ENCODE results near the gene METTL4.

Gene METTL4

GRCh38 chr18:2588666-2589344, 17.5 kb upstream of the METTL4 start:
- 97% methylated on average over 4 of the region's 5 CpGs for WGBS
- no peak overlapping the region for H2AFZ ChIP-seq (ENCODE audit: low read depth, low read length)
- no peak overlapping the region for H3K4me2 ChIP-seq (ENCODE audit: low read length, poor library complexity, severe bottlenecking)

GRCh38 chr18:2587788-2588187, 16.5 kb upstream of the METTL4 start:
- H3K4me2 ChIP-seq (ENCODE audit: low read length, poor library complexity, severe bottlenecking): no peak overlapping the region
- no peak overlapping the region for H3K23ac ChIP-seq (ENCODE audit: low read length in 2 of 2)
- no peaks in the 10 kb centered on the region for H3K9me3 ChIP-seq (ENCODE audit: control insufficient read depth, low read length)
- no peak overlapping the region for H2BK15ac ChIP-seq (ENCODE audit: low read depth, poor library complexity, severe bottlenecking)
- H3K79me1 ChIP-seq (replicated peaks; ENCODE audit: low read length, poor library complexity, severe bottlenecking): peaks cover 5% of the 10 kb centered on the region
- H2BK120ac ChIP-seq (ENCODE audit: low read depth, low read length): no peak overlapping the region
- H4K91ac ChIP-seq (ENCODE audit: low read length): no peak overlapping the region
- no peak overlapping the region for H2BK12ac ChIP-seq (ENCODE audit: low read length in 2 of 2)
- peaks cover 1% of the 10 kb centered on the region for H3K4me1 ChIP-seq (ENCODE audit: control insufficient read depth, insufficient read depth, low read depth, low read length)
- H3K4me3 ChIP-seq (ENCODE audit: insufficient read depth in 1 of 2, low read depth in 1 of 2, low read length in 2 of 2): no peak overlapping the region
- no peaks in the 10 kb centered on the region for H3K27me3 ChIP-seq (ENCODE audit: control insufficient read depth in 1 of 2, insufficient read depth in 1 of 2, low read length in 2 of 2)
- H2AK5ac ChIP-seq (ENCODE audit: low read length, severe bottlenecking): no peak overlapping the region
- H3K14ac ChIP-seq (ENCODE audit: low read length in 2 of 2): no peak overlapping the region
- H3K27ac ChIP-seq (ENCODE audit: low read length, poor library complexity, severe bottlenecking): no peak overlapping the region
- no peak overlapping the region for H3K4ac ChIP-seq (ENCODE audit: low read depth in 1 of 2, low read length in 2 of 2)
- no peak overlapping the region for H4K8ac ChIP-seq (ENCODE audit: low read length)
- no peak for DNase-seq
- H3K9ac ChIP-seq (ENCODE audit: low read length): no peak overlapping the region
- H3K36me3 ChIP-seq (ENCODE audit: control insufficient read depth in 1 of 2, insufficient read depth in 2 of 2, low read depth in 1 of 2, low read length in 2 of 2): peaks cover 0 to 3% of the 10 kb centered on the region in 2 experiments
- no peak overlapping the region for H2BK5ac ChIP-seq (ENCODE audit: low read depth, low read length, poor library complexity, severe bottlenecking)
- H2AFZ ChIP-seq (ENCODE audit: low read depth, low read length): no peak overlapping the region
- 71% methylated on average over 2 of the region's 3 CpGs for WGBS
- H3K18ac ChIP-seq (ENCODE audit: low read depth in 1 of 2, low read length in 2 of 2): no peak overlapping the region

More at GRCh38 chr18:2588666-2589344, 17.5 kb upstream of the METTL4 start:
- H3K23ac ChIP-seq (ENCODE audit: low read length in 2 of 2): no peak overlapping the region
- H3K9ac ChIP-seq (ENCODE audit: low read length): peak overlapping the region; percentile 51
- H3K27me3 ChIP-seq (ENCODE audit: control insufficient read depth in 1 of 2, insufficient read depth in 1 of 2, low read length in 2 of 2): no peaks in the 10 kb centered on the region
- no peak overlapping the region for H4K91ac ChIP-seq (ENCODE audit: low read length)
- no peak overlapping the region for H4K8ac ChIP-seq (ENCODE audit: low read length)
- H2AK5ac ChIP-seq (ENCODE audit: low read length, severe bottlenecking): no peak overlapping the region
- no peak overlapping the region for H2BK120ac ChIP-seq (ENCODE audit: low read depth, low read length)
- H2BK5ac ChIP-seq (ENCODE audit: low read depth, low read length, poor library complexity, severe bottlenecking): no peak overlapping the region
- no peak overlapping the region for H3K14ac ChIP-seq (ENCODE audit: low read length in 2 of 2)
- peaks cover 0 to 3% of the 10 kb centered on the region in 2 experiments for H3K36me3 ChIP-seq (ENCODE audit: control insufficient read depth in 1 of 2, insufficient read depth in 2 of 2, low read depth in 1 of 2, low read length in 2 of 2)
- no peak overlapping the region for H2BK15ac ChIP-seq (ENCODE audit: low read depth, poor library complexity, severe bottlenecking)
- peak overlapping the region in 1 of 2 experiments; percentile 5 for H3K4me3 ChIP-seq (ENCODE audit: insufficient read depth in 1 of 2, low read depth in 1 of 2, low read length in 2 of 2)
- H3K4me1 ChIP-seq (ENCODE audit: control insufficient read depth, insufficient read depth, low read depth, low read length): peaks cover 1% of the 10 kb centered on the region
- no peak overlapping the region for H2BK12ac ChIP-seq (ENCODE audit: low read length in 2 of 2)
- no peak overlapping the region for H3K4ac ChIP-seq (ENCODE audit: low read depth in 1 of 2, low read length in 2 of 2)
- no peak overlapping the region for H3K18ac ChIP-seq (ENCODE audit: low read depth in 1 of 2, low read length in 2 of 2)
- no peak for DNase-seq
- H3K9me3 ChIP-seq (ENCODE audit: control insufficient read depth, low read length): no peaks in the 10 kb centered on the region
- H3K27ac ChIP-seq (ENCODE audit: low read length, poor library complexity, severe bottlenecking): no peak overlapping the region
- peaks cover 4% of the 10 kb centered on the region for H3K79me1 ChIP-seq (replicated peaks; ENCODE audit: low read length, poor library complexity, severe bottlenecking)

- no peak overlapping the region for H4K91ac ChIP-seq (ENCODE audit: low read length)
- no peak for DNase-seq
- WGBS: no CpG with 5 or more reads among the region's 2 CpGs
- H2BK5ac ChIP-seq (ENCODE audit: low read depth, low read length, poor library complexity, severe bottlenecking): no peak overlapping the region
- no peak overlapping the region for H3K27ac ChIP-seq (ENCODE audit: low read length, poor library complexity, severe bottlenecking)
- H3K9ac ChIP-seq (ENCODE audit: low read length): peak overlapping the region; percentile 100
- no peak overlapping the region for H3K14ac ChIP-seq (ENCODE audit: low read length in 2 of 2)
- H2BK15ac ChIP-seq (ENCODE audit: low read depth, poor library complexity, severe bottlenecking): no peak overlapping the region
- H2AK5ac ChIP-seq (ENCODE audit: low read length, severe bottlenecking): no peak overlapping the region
- peaks cover 0 to under 1% of the 10 kb centered on the region in 2 experiments for H3K36me3 ChIP-seq (ENCODE audit: control insufficient read depth in 1 of 2, insufficient read depth in 2 of 2, low read depth in 1 of 2, low read length in 2 of 2)
- peaks cover 19% of the 10 kb centered on the region for H3K79me1 ChIP-seq (replicated peaks; ENCODE audit: low read length, poor library complexity, severe bottlenecking)
- no peak overlapping the region for H3K4me2 ChIP-seq (ENCODE audit: low read length, poor library complexity, severe bottlenecking)
- H3K27me3 ChIP-seq (ENCODE audit: control insufficient read depth in 1 of 2, insufficient read depth in 1 of 2, low read length in 2 of 2): no peaks in the 10 kb centered on the region
- no peak overlapping the region for H4K8ac ChIP-seq (ENCODE audit: low read length)
- H3K18ac ChIP-seq (ENCODE audit: low read depth in 1 of 2, low read length in 2 of 2): no peak overlapping the region
- peaks cover 4% of the 10 kb centered on the region for H3K4me1 ChIP-seq (ENCODE audit: control insufficient read depth, insufficient read depth, low read depth, low read length)
- H3K4ac ChIP-seq (ENCODE audit: low read depth in 1 of 2, low read length in 2 of 2): no peak overlapping the region
- no peak overlapping the region for H2BK12ac ChIP-seq (ENCODE audit: low read length in 2 of 2)
- H3K23ac ChIP-seq (ENCODE audit: low read length in 2 of 2): no peak overlapping the region
- no peaks in the 10 kb centered on the region for H3K9me3 ChIP-seq (ENCODE audit: control insufficient read depth, low read length)
- H2BK120ac ChIP-seq (ENCODE audit: low read depth, low read length): no peak overlapping the region
- H3K4me3 ChIP-seq (ENCODE audit: insufficient read depth in 1 of 2, low read depth in 1 of 2, low read length in 2 of 2): peak overlapping the region in 1 of 2 experiments; percentile 99
- no peak overlapping the region for H2AFZ ChIP-seq (ENCODE audit: low read depth, low read length)
These were observed 2.1 kb upstream of the METTL4 start for GRCh38 chr18:2573408-2573807.

GRCh38 chr18:2572892-2573291, 1.6 kb upstream of the METTL4 start:
- Histone ChIP-seq H3K4ac (ENCODE audit: low read depth in 1 of 2, low read length in 2 of 2) (no peak overlapping the region), H2AFZ (ENCODE audit: low read depth, low read length) (no peak overlapping the region), H3K4me1 (ENCODE audit: control insufficient read depth, insufficient read depth, low read depth, low read length) (peaks cover 4% of the 10 kb centered on the region), H4K91ac (ENCODE audit: low read length) (no peak overlapping the region), H3K36me3 (ENCODE audit: control insufficient read depth in 1 of 2, insufficient read depth in 2 of 2, low read depth in 1 of 2, low read length in 2 of 2) (no peaks in the 10 kb centered on the region), H3K4me3 (ENCODE audit: insufficient read depth in 1 of 2, low read depth in 1 of 2, low read length in 2 of 2) (peak overlapping the region in 1 of 2 experiments; percentile 99), H3K27ac (ENCODE audit: low read length, poor library complexity, severe bottlenecking) (no peak overlapping the region), H4K8ac (ENCODE audit: low read length) (no peak overlapping the region), H3K18ac (ENCODE audit: low read depth in 1 of 2, low read length in 2 of 2) (no peak overlapping the region), H3K9ac (ENCODE audit: low read length) (peak overlapping the region; percentile 100), H3K9me3 (ENCODE audit: control insufficient read depth, low read length) (no peaks in the 10 kb centered on the region), H2AK5ac (ENCODE audit: low read length, severe bottlenecking) (no peak overlapping the region), H2BK5ac (ENCODE audit: low read depth, low read length, poor library complexity, severe bottlenecking) (no peak overlapping the region), H3K79me1 (replicated peaks; ENCODE audit: low read length, poor library complexity, severe bottlenecking) (peaks cover 24% of the 10 kb centered on the region), H3K14ac (ENCODE audit: low read length in 2 of 2) (no peak overlapping the region), H3K23ac (ENCODE audit: low read length in 2 of 2) (no peak overlapping the region), H2BK15ac (ENCODE audit: low read depth, poor library complexity, severe bottlenecking) (no peak overlapping the region), H2BK12ac (ENCODE audit: low read length in 2 of 2) (no peak overlapping the region), H2BK120ac (ENCODE audit: low read depth, low read length) (no peak overlapping the region), H3K27me3 (ENCODE audit: control insufficient read depth in 1 of 2, insufficient read depth in 1 of 2, low read length in 2 of 2) (no peaks in the 10 kb centered on the region), H3K4me2 (ENCODE audit: low read length, poor library complexity, severe bottlenecking) (peak overlapping the region; percentile 58)
- DNase-seq: peak; percentile 28
- 17% methylated on average over 1 of the region's 5 CpGs for WGBS
